PC-3 (cell line): Measurements from ENCODE around the gene SECISBP2L. TPM values are rescaled to one million over a fixed set of nuclear protein-coding genes. Genes with fewer than 3 reads are reported as not detected.

ENCODE experiments used
- ATAC-seq: fragments of 200-7000 bp; cut with Tn5 transposase; 2 replicates; pipeline ENCODE4 v1.9.1; 2020; ENCODE audit warnings: mild to moderate bottlenecking, moderate library complexity
- BruUV-seq: library from RNA; stranded (reverse); fragments of 400-500 nt; replicated peaks from 2 replicates; lab custom pipeline; 2021; lab: Mats Ljungman, UMichigan
- CTCF ChIA-PET: fragments of 300-600 bp; sonication (Branson Sonifier 250); formaldehyde crosslinking; loops from one replicate; lab custom pipeline; 2022; ENCODE audit warnings: antibody characterized with exemption; lab: Charles Lee
- POLR2A ChIA-PET: fragments of 300-600 bp; sonication (Branson Sonifier 250); formaldehyde crosslinking; loops from one replicate; lab custom pipeline; 2022; ENCODE audit warnings: antibody characterized with exemption; ENCODE audit not compliant: unreplicated experiment; lab: Charles Lee
- DNase-seq: peaks from one replicate; pipeline ENCODE4 v3.0.0-alpha.2; 2015
- H2AFZ ChIP-seq: fragments of 300-600 bp; sonication (generic); 2 replicates; pipeline ENCODE4 v1.6.0; 2016; ENCODE audit warnings: antibody characterized with exemption, low read length
- H3F3A ChIP-seq: fragments of 300-600 bp; sonication (generic); one replicate; pipeline ENCODE4 v1.6.0; 2017; ENCODE audit warnings: antibody characterized with exemption, low read length, control low read depth, mild to moderate bottlenecking; ENCODE audit not compliant: unreplicated experiment
- H3K27ac ChIP-seq: fragments of 300-600 bp; sonication (generic); 2 replicates; pipeline ENCODE4 v1.5.1; 2016; ENCODE audit warnings: mild to moderate bottlenecking, low read length
- H3K27me3 ChIP-seq: fragments of 300-600 bp; sonication (generic); 2 replicates; pipeline ENCODE4 v1.6.1; 2016; ENCODE audit warnings: low read length, mixed read lengths
- H3K36me3 ChIP-seq: fragments of 300-600 bp; sonication (generic); 2 replicates; pipeline ENCODE4 v1.6.1; 2016; ENCODE audit warnings: low read depth, mixed run types, low read length, mixed read lengths
- H3K4me1 ChIP-seq: fragments of 300-600 bp; sonication (generic); 2 replicates; pipeline ENCODE4 v1.5.1; 2016; ENCODE audit warnings: low read length; ENCODE audit not compliant: insufficient read depth
- H3K4me2 ChIP-seq: fragments of 300-600 bp; sonication (generic); 2 replicates; pipeline ENCODE4 v1.6.0; 2016; ENCODE audit warnings: low read length
- H3K4me3 ChIP-seq: fragments of 300-600 bp; sonication (generic); 2 replicates; pipeline ENCODE4 v1.5.1; 2016; ENCODE audit warnings: mild to moderate bottlenecking, low read length, mixed read lengths
- H3K79me2 ChIP-seq: fragments of 300-600 bp; sonication (generic); 2 replicates; pipeline ENCODE4 v1.6.1; 2017; ENCODE audit warnings: low read length, mixed read lengths
- H3K9ac ChIP-seq: fragments of 300-600 bp; sonication (generic); 2 replicates; pipeline ENCODE4 v1.6.0; 2016; ENCODE audit warnings: mild to moderate bottlenecking, low read length
- H3K9me2 ChIP-seq: fragments of 300-600 bp; sonication (generic); replicated peaks from 2 replicates; pipeline ENCODE4 v1.6.1; 2016; ENCODE audit warnings: mixed run types, low read length, mixed read lengths
- H3K9me3 ChIP-seq: fragments of 300-600 bp; sonication (generic); 2 replicates; pipeline ENCODE4 v1.6.1; 2016; ENCODE audit warnings: low read length, mixed read lengths
- H4K20me1 ChIP-seq: fragments of 300-600 bp; sonication (generic); 2 replicates; pipeline ENCODE4 v1.6.1; 2016; ENCODE audit warnings: low read length, mixed read lengths
- EZH2 ChIP-seq: fragments of 300-600 bp; sonication (generic); IDR thresholded peaks from one replicate; pipeline ENCODE4 v1.6.1; 2017; ENCODE audit warnings: antibody characterized with exemption, mild to moderate bottlenecking, low read length; ENCODE audit not compliant: unreplicated experiment
- EZH2phosphoT487 ChIP-seq: fragments of 300-600 bp; sonication (generic); IDR thresholded peaks from 2 replicates; pipeline ENCODE4 v1.6.1; 2018; ENCODE audit warnings: mild to moderate bottlenecking, antibody characterized with exemption, low read length, borderline replicate concordance
- intact Hi-C: fragments of 100-400 bp; cut with micrococcal nuclease; formaldehyde crosslinking; loops from 2 replicates; pipeline ENCODE4 v1.9.0; 2023
- total RNA-seq: library from RNA; depleted of rRNA; stranded (reverse); fragments of >200 nt; gene quantifications from 2 replicates; pipeline ENCODE4 v1.2.3, GENCODE V29; 2014
- TF ChIP-seq, protein P1 (sequence below): fragments of 300-600 bp; sonication (generic); conservative IDR thresholded peaks from 2 replicates; pipeline ENCODE4 v1.5.1; 2017; ENCODE audit warnings: antibody characterized with exemption, low read depth, mild to moderate bottlenecking, low read length

Gene SECISBP2L
- total RNA-seq, 1 experiment from 2014 or later = 18.6 TPM

DNA sequence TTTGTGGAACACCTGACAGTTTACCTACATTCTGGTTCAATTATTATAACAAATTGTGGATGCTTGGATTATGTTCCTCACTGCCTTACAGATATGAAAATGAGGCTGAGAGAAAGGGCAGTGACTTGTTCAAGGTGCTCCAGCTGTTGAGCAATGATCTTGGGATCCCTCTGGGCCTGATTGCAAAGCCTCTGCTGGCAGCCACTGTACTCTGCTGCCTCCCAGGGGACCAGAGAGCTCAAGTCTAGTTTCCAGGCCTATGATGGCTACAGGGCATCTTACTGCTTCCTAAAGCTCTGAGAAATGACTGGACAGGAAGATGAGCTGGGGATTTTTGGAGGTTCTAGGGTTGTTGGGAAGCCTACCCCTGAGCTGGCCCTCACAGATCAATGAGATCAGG, 80.3 kb downstream of the SECISBP2L start:
- DNase-seq = peak; percentile 63
- Histone ChIP-seq H3F3A (no peaks in the 10 kb centered on the region), H3K4me1 (peaks cover 34% of the 10 kb centered on the region), H3K36me3 (no peaks in the 10 kb centered on the region), H4K20me1 (no peaks in the 10 kb centered on the region), H3K4me3 (no peak overlapping the region), H2AFZ (no peak overlapping the region), H3K79me2 (0 out of 2 replicates have a peak, but pooled peaks cover 5% of the 10 kb centered on the region), H3K9ac (no peak overlapping the region), H3K9me2 (no peaks in the 10 kb centered on the region), H3K27ac (peak overlapping the region; percentile 35; the same call in 1 of the 2 replicates), H3K9me3 (no peaks in the 10 kb centered on the region), H3K27me3 (no peaks in the 10 kb centered on the region), H3K4me2 (peak overlapping the region; percentile 3; the same call in 1 of the 2 replicates)
- peak; percentile 48 for ATAC-seq
- BruUV-seq = no TSS peak
- POLR2A ChIA-PET = no interaction called here
- TF ChIP-seq EZH2 = no peak
- no peak for TF ChIP-seq EZH2phosphoT487
- TF ChIP-seq, protein P1, sequence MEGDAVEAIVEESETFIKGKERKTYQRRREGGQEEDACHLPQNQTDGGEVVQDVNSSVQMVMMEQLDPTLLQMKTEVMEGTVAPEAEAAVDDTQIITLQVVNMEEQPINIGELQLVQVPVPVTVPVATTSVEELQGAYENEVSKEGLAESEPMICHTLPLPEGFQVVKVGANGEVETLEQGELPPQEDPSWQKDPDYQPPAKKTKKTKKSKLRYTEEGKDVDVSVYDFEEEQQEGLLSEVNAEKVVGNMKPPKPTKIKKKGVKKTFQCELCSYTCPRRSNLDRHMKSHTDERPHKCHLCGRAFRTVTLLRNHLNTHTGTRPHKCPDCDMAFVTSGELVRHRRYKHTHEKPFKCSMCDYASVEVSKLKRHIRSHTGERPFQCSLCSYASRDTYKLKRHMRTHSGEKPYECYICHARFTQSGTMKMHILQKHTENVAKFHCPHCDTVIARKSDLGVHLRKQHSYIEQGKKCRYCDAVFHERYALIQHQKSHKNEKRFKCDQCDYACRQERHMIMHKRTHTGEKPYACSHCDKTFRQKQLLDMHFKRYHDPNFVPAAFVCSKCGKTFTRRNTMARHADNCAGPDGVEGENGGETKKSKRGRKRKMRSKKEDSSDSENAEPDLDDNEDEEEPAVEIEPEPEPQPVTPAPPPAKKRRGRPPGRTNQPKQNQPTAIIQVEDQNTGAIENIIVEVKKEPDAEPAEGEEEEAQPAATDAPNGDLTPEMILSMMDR = peak; percentile 61
- intact Hi-C loops = loop anchor here (1.0 to 10.0 kb wide), 2 partner anchors 104 to 1179 kb away; no protein-coding TSS in a partner anchor
- CTCF ChIA-PET = interaction anchor here (0.5 to 1.4 kb wide), 7 partner anchors 10 to 155 kb away, joined by 3 to 12 read pairs (median 3); partner anchors contain the start of gene CEP152

DNA sequence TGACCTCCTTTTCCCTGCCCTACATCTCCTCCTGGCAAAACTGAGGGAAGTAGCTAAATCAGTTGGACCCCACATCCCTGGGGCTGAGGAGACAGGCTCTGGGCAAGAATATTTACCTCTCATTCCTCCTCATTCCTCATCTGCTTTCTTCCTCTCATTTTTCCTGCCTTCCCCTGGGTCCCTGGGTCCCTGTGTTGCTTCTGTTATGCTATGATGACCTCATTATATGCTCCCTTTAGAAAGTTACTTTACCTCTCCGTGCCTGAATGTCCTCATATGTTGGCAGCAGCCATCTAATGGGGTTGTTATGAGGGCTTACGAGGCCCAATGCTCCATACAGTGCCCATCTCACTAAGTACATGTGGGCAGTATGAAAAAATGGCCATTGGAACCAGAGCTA, 81.3 kb downstream of the SECISBP2L start:
- ATAC-seq (no peak), DNase-seq (no peak)
- POLR2A ChIA-PET = interaction anchor here (0.6 kb wide), 1 partner anchor 98 kb away, joined by 3 read pairs; no protein-coding TSS in a partner anchor
- H3K4me1 ChIP-seq = peaks cover 34% of the 10 kb centered on the region
- 0 out of 2 replicates have a peak, but pooled peaks cover 5% of the 10 kb centered on the region for H3K79me2 ChIP-seq
- H3K36me3 ChIP-seq = no peaks in the 10 kb centered on the region
- no peak overlapping the region for H3K4me2 ChIP-seq
- H3K27ac ChIP-seq = no peak overlapping the region
- no peak overlapping the region for H3K9ac ChIP-seq
- H3K9me2 ChIP-seq = no peaks in the 10 kb centered on the region
- CTCF ChIA-PET = no interaction called here
- intact Hi-C loops = loop anchor here (1.0 to 10.0 kb wide), 2 partner anchors 99 to 1180 kb away; no protein-coding TSS in a partner anchor
- H3K27me3 ChIP-seq = no peaks in the 10 kb centered on the region
- H3K9me3 ChIP-seq = no peaks in the 10 kb centered on the region
- no peak overlapping the region for H2AFZ ChIP-seq
- no peak overlapping the region for H3K4me3 ChIP-seq
- no peaks in the 10 kb centered on the region for H3F3A ChIP-seq
- no peaks in the 10 kb centered on the region for H4K20me1 ChIP-seq
- no peak for TF ChIP-seq EZH2phosphoT487
- TF ChIP-seq, protein P1 = no peak
- TF ChIP-seq EZH2 = no peak
- no TSS peak for BruUV-seq
